HG02938 (cell line): ENCODE measurements around the gene SMYD1.

Source experiments
- ATAC-seq: cut with Tn5 transposase; IDR thresholded peaks from one replicate; pipeline ENCODE4 v1.9.1; 2021; ENCODE audit warnings: mild to moderate bottlenecking, moderate library complexity; ENCODE audit not compliant: unreplicated experiment

Gene SMYD1

GRCh38 chr2:88055371-88056128, 12.1 kb upstream of the SMYD1 start, which contains the start of gene KRCC1:
TSS of gene KRCC1 (minus strand) at chr2:88055783. CDS start at chr2:88028563, 27,220 bp downstream.
- ATAC-seq: peak; percentile 86

GRCh38 chr2:88057437-88057844, 10.2 kb upstream of the SMYD1 start:
- ATAC-seq: no peak

- no peak for ATAC-seq
Measured at GRCh38 chr2:88058191-88058590, 9.4 kb upstream of the SMYD1 start.

- no peak for ATAC-seq
Measured at GRCh38 chr2:88059979-88060906, 7.4 kb upstream of the SMYD1 start.

GRCh38 chr2:88060907-88061275, 6.7 kb upstream of the SMYD1 start:
- ATAC-seq: no peak

- ATAC-seq: no peak
Measured at GRCh38 chr2:88061295-88061694, 6.3 kb upstream of the SMYD1 start.

- ATAC-seq: no peak
Measured at GRCh38 chr2:88066543-88066942, 1.1 kb upstream of the SMYD1 start.

GRCh38 chr2:88067189-88067588, 436 bp upstream of the SMYD1 start:
- no peak for ATAC-seq

GRCh38 chr2:88068044-88068443, 419 bp downstream of the SMYD1 start:
- ATAC-seq: no peak

GRCh38 chr2:88069117-88069516, 1.5 kb downstream of the SMYD1 start:
- no peak for ATAC-seq

GRCh38 chr2:88070055-88070454, 2.4 kb downstream of the SMYD1 start:
- no peak for ATAC-seq

GRCh38 chr2:88071365-88071764, 3.7 kb downstream of the SMYD1 start:
- no peak for ATAC-seq

- ATAC-seq: no peak
Measured at GRCh38 chr2:88074150-88074549, 6.5 kb downstream of the SMYD1 start.

- ATAC-seq: no peak
Measured at GRCh38 chr2:88074854-88075292, 7.2 kb downstream of the SMYD1 start.

- no peak for ATAC-seq
Measured at GRCh38 chr2:88077080-88077479, 9.5 kb downstream of the SMYD1 start.

- no peak for ATAC-seq
Measured at GRCh38 chr2:88078643-88079172, 11.1 kb downstream of the SMYD1 start.

GRCh38 chr2:88080545-88080944, 12.9 kb downstream of the SMYD1 start:
- ATAC-seq: no peak

- ATAC-seq: no peak
Measured at GRCh38 chr2:88081924-88082608, 14.4 kb downstream of the SMYD1 start.

- no peak for ATAC-seq
Measured at GRCh38 chr2:88082781-88083180, 15.2 kb downstream of the SMYD1 start.

GRCh38 chr2:88085099-88085498, 17.5 kb downstream of the SMYD1 start:
- ATAC-seq: no peak

- ATAC-seq: no peak
Measured at GRCh38 chr2:88085602-88086001, 18.0 kb downstream of the SMYD1 start.
